NB4 (cell line): Measurements from ENCODE around the gene CCDC88C.

Experiments used
- MAX ChIP-seq: IDR thresholded peaks from 2 replicates; pipeline ENCODE4 v1.6.1; 2011; ENCODE audit warnings: low read depth, low read length
- POLR2A ChIP-seq: IDR thresholded peaks from 2 replicates; pipeline ENCODE4 v1.6.1; 2011; ENCODE audit warnings: mild to moderate bottlenecking; ENCODE audit not compliant: insufficient read length; ENCODE audit errors: extremely low read depth

- TF ChIP-seq MAX (no peak), POLR2A (no peak)
Measured at GRCh38 chr14:91316761-91317160, 100.9 kb downstream of the CCDC88C start.
